ENCODE data around the gene AASDH. TPM values are rescaled to one million over a fixed set of nuclear protein-coding genes. Genes with fewer than 3 reads are reported as not detected.
"Not testable (repeated sequence)": the region's sequence is repeated elsewhere in the genome, so short reads cannot be mapped to it uniquely, and the experiment has no call there.

The AASDH gene
- total RNA-seq, 1 experiment from 2014 or later: 8.8 TPM

DNA sequence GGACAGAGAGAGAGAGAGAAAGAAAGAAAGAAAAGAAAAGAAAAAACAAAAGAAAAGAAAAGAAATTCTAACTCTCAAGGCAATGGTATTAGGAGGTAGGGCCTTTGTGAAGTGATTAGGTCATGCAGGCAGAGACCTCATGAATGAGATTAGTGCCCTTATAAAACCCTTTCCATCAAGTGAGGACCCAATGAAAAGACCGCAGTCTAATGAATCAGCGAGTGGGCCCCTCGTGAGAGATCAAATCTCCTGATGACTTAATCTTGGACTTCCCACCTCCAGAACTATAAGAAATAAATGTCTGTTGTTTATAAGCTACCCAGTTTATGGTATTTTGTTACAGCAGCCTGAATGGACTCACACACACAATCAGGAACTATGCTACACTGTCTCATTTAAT is 16.9 kb downstream of the AASDH start:
- H3K9ac ChIP-seq (ENCODE audit: low read length): no peak overlapping the region
- no TSS peak for BruUV-seq (replicated peaks)
- no peaks in the 10 kb centered on the region for H3K9me3 ChIP-seq (ENCODE audit: low read length)
- no peaks in the 10 kb centered on the region for H4K20me1 ChIP-seq (ENCODE audit: low read length)
- no peaks in the 10 kb centered on the region for H3K9me2 ChIP-seq (replicated peaks; ENCODE audit: low read length)
- TF ChIP-seq, protein P1, sequence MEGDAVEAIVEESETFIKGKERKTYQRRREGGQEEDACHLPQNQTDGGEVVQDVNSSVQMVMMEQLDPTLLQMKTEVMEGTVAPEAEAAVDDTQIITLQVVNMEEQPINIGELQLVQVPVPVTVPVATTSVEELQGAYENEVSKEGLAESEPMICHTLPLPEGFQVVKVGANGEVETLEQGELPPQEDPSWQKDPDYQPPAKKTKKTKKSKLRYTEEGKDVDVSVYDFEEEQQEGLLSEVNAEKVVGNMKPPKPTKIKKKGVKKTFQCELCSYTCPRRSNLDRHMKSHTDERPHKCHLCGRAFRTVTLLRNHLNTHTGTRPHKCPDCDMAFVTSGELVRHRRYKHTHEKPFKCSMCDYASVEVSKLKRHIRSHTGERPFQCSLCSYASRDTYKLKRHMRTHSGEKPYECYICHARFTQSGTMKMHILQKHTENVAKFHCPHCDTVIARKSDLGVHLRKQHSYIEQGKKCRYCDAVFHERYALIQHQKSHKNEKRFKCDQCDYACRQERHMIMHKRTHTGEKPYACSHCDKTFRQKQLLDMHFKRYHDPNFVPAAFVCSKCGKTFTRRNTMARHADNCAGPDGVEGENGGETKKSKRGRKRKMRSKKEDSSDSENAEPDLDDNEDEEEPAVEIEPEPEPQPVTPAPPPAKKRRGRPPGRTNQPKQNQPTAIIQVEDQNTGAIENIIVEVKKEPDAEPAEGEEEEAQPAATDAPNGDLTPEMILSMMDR (conservative IDR thresholded peaks at IDR 0.05; ENCODE audit: low read depth, low read length): no peak
- no peak for TF ChIP-seq EZH2 (IDR thresholded peaks at IDR 0.05; ENCODE audit: low read length, unreplicated experiment)
- no peak for TF ChIP-seq EZH2phosphoT487 (IDR thresholded peaks at IDR 0.05; ENCODE audit: borderline replicate concordance, low read length)
- no peaks in the 10 kb centered on the region for H3K27me3 ChIP-seq (ENCODE audit: low read length)
- intact Hi-C loops (cut with micrococcal nuclease): no loop called here
- H2AFZ ChIP-seq (ENCODE audit: low read length): no peak overlapping the region
- H3K79me2 ChIP-seq (ENCODE audit: low read length): no peaks in the 10 kb centered on the region
- H3F3A ChIP-seq (ENCODE audit: low read length, unreplicated experiment): no peaks in the 10 kb centered on the region
- H3K36me3 ChIP-seq (ENCODE audit: low read depth, low read length): no peaks in the 10 kb centered on the region; the same call in 1 of the 2 replicates
- H3K4me1 ChIP-seq (ENCODE audit: insufficient read depth, low read length): no peaks in the 10 kb centered on the region
- POLR2A ChIA-PET (ENCODE audit: unreplicated experiment): no interaction called here
- DNase-seq (no peak), ATAC-seq (no peak; the same call in 1 of the 2 replicates)
- H3K4me3 ChIP-seq (ENCODE audit: low read length): no peak overlapping the region
- CTCF ChIA-PET: interaction anchor here (0.5 kb wide), 1 partner anchor 17 kb away, joined by 3 read pairs; the partner anchor contains the start of gene AASDH
- no peak overlapping the region for H3K27ac ChIP-seq (ENCODE audit: low read length)
- no peak overlapping the region for H3K4me2 ChIP-seq (ENCODE audit: low read length)

DNA sequence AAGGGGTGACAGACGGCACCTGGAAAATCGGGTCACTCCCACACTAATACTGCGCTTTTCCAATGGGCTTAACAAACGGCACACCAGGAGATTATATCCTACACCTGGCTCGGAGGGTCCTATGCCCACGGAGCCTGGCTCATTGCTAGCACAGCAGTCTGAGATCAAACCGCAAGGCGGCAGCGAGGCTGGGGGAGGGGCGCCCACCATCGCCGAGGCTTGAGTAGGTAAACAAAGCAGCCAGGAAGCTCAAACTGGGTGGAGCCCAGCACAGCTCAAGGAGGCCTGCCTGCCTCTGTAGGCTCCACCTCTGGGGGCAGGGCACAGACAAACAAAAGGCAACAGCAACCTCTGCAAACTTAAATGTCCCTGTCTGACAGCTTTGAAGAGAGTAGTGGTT is 24.3 kb downstream of the AASDH start:
- H3F3A ChIP-seq (ENCODE audit: low read length, unreplicated experiment); CTCF ChIA-PET: not testable (repeated sequence)

DNA sequence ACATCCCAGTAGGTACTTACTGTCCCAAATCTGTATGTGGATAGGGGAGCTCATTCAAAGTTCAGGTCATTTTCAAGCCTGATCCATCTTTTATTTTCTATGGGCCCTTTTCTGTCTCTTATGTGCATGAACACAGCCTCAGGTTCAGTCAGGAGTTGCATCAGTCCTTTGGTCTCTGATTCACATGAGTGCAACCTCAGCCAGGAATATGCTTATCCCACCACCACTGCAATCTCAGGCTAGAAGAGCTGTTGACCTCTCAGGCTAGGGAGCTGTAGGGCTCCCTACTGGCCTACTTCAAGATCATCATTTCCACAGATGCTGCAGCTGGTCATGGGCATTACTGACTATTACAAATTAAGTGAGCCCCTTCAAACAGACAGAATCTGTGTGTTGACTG is 27.2 kb downstream of the AASDH start:
- ATAC-seq: no peak
- Histone ChIP-seq H3K27ac (ENCODE audit: low read length) (no peak overlapping the region), H3K4me2 (ENCODE audit: low read length) (no peak overlapping the region), H3K36me3 (ENCODE audit: low read depth, low read length) (no peaks in the 10 kb centered on the region), H3F3A (ENCODE audit: low read length, unreplicated experiment) (no peaks in the 10 kb centered on the region), H4K20me1 (ENCODE audit: low read length) (no peaks in the 10 kb centered on the region), H3K9ac (ENCODE audit: low read length) (no peak overlapping the region), H2AFZ (ENCODE audit: low read length) (no peak overlapping the region), H3K4me3 (ENCODE audit: low read length) (no peak overlapping the region), H3K27me3 (ENCODE audit: low read length) (no peaks in the 10 kb centered on the region), H3K9me2 (replicated peaks; ENCODE audit: low read length) (no peaks in the 10 kb centered on the region), H3K9me3 (ENCODE audit: low read length) (no peaks in the 10 kb centered on the region), H3K4me1 (ENCODE audit: insufficient read depth, low read length) (no peaks in the 10 kb centered on the region), H3K79me2 (ENCODE audit: low read length) (no peaks in the 10 kb centered on the region)
- ChIA-PET POLR2A (ENCODE audit: unreplicated experiment) (no interaction called here), CTCF (no interaction called here)
- intact Hi-C loops (cut with micrococcal nuclease): no loop called here
- TF ChIP-seq EZH2 (IDR thresholded peaks at IDR 0.05; ENCODE audit: low read length, unreplicated experiment) (no peak), EZH2phosphoT487 (IDR thresholded peaks at IDR 0.05; ENCODE audit: borderline replicate concordance, low read length) (no peak)
- TF ChIP-seq, protein P1 (conservative IDR thresholded peaks at IDR 0.05; ENCODE audit: low read depth, low read length): no peak
- BruUV-seq (replicated peaks): no TSS peak
- DNase-seq: no peak

More for the DNA sequence above, 24.3 kb downstream of the AASDH start:
- H3K36me3 ChIP-seq (ENCODE audit: low read depth, low read length); H3K27me3 ChIP-seq (ENCODE audit: low read length); ATAC-seq; H3K9me2 ChIP-seq (replicated peaks; ENCODE audit: low read length); H4K20me1 ChIP-seq (ENCODE audit: low read length); POLR2A ChIA-PET (ENCODE audit: unreplicated experiment); H3K4me1 ChIP-seq (ENCODE audit: insufficient read depth, low read length); H3K79me2 ChIP-seq (ENCODE audit: low read length); H2AFZ ChIP-seq (ENCODE audit: low read length); H3K4me3 ChIP-seq (ENCODE audit: low read length); BruUV-seq (replicated peaks); H3K4me2 ChIP-seq (ENCODE audit: low read length); H3K9ac ChIP-seq (ENCODE audit: low read length); intact Hi-C loops (cut with micrococcal nuclease); H3K9me3 ChIP-seq (ENCODE audit: low read length); H3K27ac ChIP-seq (ENCODE audit: low read length); DNase-seq: not testable (repeated sequence)
